GM19238 (cell line): Measurements from ENCODE around the gene RASGRF1.

Source experiments
- DNase-seq: peaks from one replicate; pipeline ENCODE4 v3.0.0; 2011; ENCODE audit warnings: low spot score; ENCODE audit not compliant: insufficient read length

RASGRF1 gene

GRCh38 chr15:79067969-79068368 is 22.6 kb downstream of the RASGRF1 start:
- DNase-seq = no peak

- DNase-seq = no peak
Observed at GRCh38 chr15:79067072-79067833, 23.3 kb downstream of the RASGRF1 start.

- DNase-seq = no peak
Observed at GRCh38 chr15:79066391-79067071, 24.0 kb downstream of the RASGRF1 start.

GRCh38 chr15:79065706-79066376 is 24.7 kb downstream of the RASGRF1 start:
- no peak for DNase-seq

GRCh38 chr15:79065361-79065705 is 25.2 kb downstream of the RASGRF1 start:
- DNase-seq = no peak

- DNase-seq = no peak
Observed at GRCh38 chr15:79064496-79064895, 26.1 kb downstream of the RASGRF1 start.

- no peak for DNase-seq
Observed at GRCh38 chr15:79060175-79060574, 30.4 kb downstream of the RASGRF1 start.

- DNase-seq = no peak
Observed at GRCh38 chr15:79059081-79059572, 31.5 kb downstream of the RASGRF1 start.

- no peak for DNase-seq
Observed at GRCh38 chr15:79058260-79058850, 32.2 kb downstream of the RASGRF1 start.

GRCh38 chr15:79057050-79057449 is 33.5 kb downstream of the RASGRF1 start:
- no peak for DNase-seq

GRCh38 chr15:79054350-79054749 is 36.2 kb downstream of the RASGRF1 start:
- DNase-seq = no peak

- DNase-seq = no peak
Observed at GRCh38 chr15:79053894-79054293, 36.7 kb downstream of the RASGRF1 start.

- no peak for DNase-seq
Observed at GRCh38 chr15:79051941-79052731, 38.4 kb downstream of the RASGRF1 start.

GRCh38 chr15:79051029-79051428 is 39.6 kb downstream of the RASGRF1 start:
- DNase-seq = no peak

- no peak for DNase-seq
Observed at GRCh38 chr15:79050341-79050740, 40.2 kb downstream of the RASGRF1 start.

GRCh38 chr15:79049416-79049815 is 41.2 kb downstream of the RASGRF1 start:
- no peak for DNase-seq

GRCh38 chr15:79047676-79048439 is 42.7 kb downstream of the RASGRF1 start:
- DNase-seq = no peak

GRCh38 chr15:79046691-79047404 is 43.7 kb downstream of the RASGRF1 start:
- no peak for DNase-seq

- no peak for DNase-seq
Observed at GRCh38 chr15:79045041-79045440, 45.5 kb downstream of the RASGRF1 start.
